ENCODE data around the gene VILL.

VILL gene

DNA sequence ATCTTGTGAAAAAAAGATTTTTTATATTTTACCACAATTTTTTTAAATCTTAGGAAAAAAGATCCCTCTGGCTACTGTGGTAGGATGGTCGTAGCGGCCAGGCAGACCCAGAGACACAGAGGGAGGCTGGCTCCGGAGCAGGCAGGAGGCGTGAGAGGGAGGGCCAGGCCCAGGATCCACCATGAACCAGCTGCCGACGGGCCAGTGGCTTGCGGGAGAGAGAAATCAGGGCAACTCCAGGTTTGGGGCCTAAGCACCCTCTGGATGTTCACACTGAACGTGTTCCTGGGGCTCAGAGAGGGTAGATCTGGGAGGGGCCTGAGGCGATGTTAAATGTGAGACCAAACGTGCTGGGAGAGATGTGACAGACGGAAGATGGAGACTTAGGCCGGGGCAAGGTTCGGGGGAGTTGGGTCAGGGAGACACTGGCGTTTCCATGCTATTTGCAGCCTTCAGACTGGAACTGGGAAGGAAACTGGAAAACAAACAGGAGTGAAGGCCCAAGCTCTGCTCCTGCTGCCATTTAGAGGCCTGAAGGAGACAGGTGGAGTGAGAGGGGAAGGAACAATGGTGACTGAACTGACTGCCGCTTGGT is 1.6 kb upstream of the VILL start:
- Histone ChIP-seq H3K9me3 (ENCODE audit: severe bottlenecking) (no peaks in the 10 kb centered on the region), H3K36me3 (no peaks in the 10 kb centered on the region), H3K27me3 (ENCODE audit: insufficient read depth, low read depth, severe bottlenecking) (no peaks in the 10 kb centered on the region), H3K4me3 (ENCODE audit: low read depth, low read length) (no peak overlapping the region), H3K27ac (no peak overlapping the region)
- DNase-seq: no peak
- TF ChIP-seq CTCF (IDR thresholded peaks at IDR 0.05; ENCODE audit: low read depth, low read length): no peak

DNA sequence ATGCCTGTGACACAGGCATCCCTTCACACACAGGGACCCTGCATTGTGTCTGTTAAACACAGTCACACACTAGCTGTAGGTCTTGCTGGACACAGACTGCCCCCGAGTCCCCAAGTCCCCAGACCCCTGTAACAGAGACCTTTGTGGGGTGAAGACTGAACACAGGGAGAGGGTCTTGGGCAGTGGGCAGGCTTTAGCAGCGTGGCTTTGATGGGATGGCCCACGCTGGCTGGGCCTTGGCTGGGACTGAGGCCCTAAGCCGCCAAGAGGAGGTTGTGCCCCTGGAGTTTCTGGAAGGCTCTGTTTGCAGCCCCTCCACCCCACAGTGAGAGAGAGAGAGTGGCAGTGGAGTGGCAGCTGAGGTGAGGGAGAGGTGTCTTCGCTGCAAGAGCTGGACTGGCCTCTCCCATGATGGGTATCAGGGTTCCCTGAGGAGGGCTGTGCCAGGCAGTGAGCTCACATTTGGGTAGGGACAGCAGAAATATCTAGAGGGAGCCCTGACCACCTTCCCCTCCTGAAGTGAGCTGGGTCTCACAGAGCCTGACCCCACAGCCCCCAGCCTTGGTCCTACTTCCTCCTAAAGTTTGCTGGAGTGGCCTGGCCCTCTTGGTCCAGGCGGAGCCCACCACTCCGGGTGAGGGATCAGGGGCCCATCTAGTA is 635 bp upstream of the VILL start:
- H3K4me3 ChIP-seq (ENCODE audit: low read depth, low read length): no peak overlapping the region
- TF ChIP-seq CTCF (IDR thresholded peaks at IDR 0.05; ENCODE audit: low read depth, low read length): no peak

GRCh38 chr3:37991109-37991508 is 523 bp downstream of the VILL start:
- H3K4me3 ChIP-seq (ENCODE audit: low read depth, low read length): no peak overlapping the region

More for the DNA sequence above, 635 bp upstream of the VILL start:
- DNase-seq: no peak
- Histone ChIP-seq H3K9me3 (ENCODE audit: severe bottlenecking) (no peaks in the 10 kb centered on the region), H3K27ac (no peak overlapping the region), H3K27me3 (ENCODE audit: insufficient read depth, low read depth, severe bottlenecking) (no peaks in the 10 kb centered on the region), H3K36me3 (no peaks in the 10 kb centered on the region)

GRCh38 chr3:37991823-37992222 is 1.2 kb downstream of the VILL start:
- no peaks in the 10 kb centered on the region for H3K9me3 ChIP-seq (ENCODE audit: severe bottlenecking)
- no peak overlapping the region for H3K27ac ChIP-seq
- H3K4me3 ChIP-seq (ENCODE audit: low read depth, low read length): no peak overlapping the region
- no peak for DNase-seq
- no peaks in the 10 kb centered on the region for H3K36me3 ChIP-seq
- H3K27me3 ChIP-seq (ENCODE audit: insufficient read depth, low read depth, severe bottlenecking): no peaks in the 10 kb centered on the region
- TF ChIP-seq CTCF (IDR thresholded peaks at IDR 0.05; ENCODE audit: low read depth, low read length): no peak

More at GRCh38 chr3:37991109-37991508, 523 bp downstream of the VILL start:
- no peak for DNase-seq
- H3K27me3 ChIP-seq (ENCODE audit: insufficient read depth, low read depth, severe bottlenecking): no peaks in the 10 kb centered on the region
- no peak overlapping the region for H3K27ac ChIP-seq
- H3K9me3 ChIP-seq (ENCODE audit: severe bottlenecking): no peaks in the 10 kb centered on the region
- no peaks in the 10 kb centered on the region for H3K36me3 ChIP-seq
- no peak for TF ChIP-seq CTCF (IDR thresholded peaks at IDR 0.05; ENCODE audit: low read depth, low read length)

GRCh38 chr3:37992271-37993066 is 1.9 kb downstream of the VILL start:
- Histone ChIP-seq H3K36me3 (no peaks in the 10 kb centered on the region), H3K27ac (no peak overlapping the region), H3K27me3 (ENCODE audit: insufficient read depth, low read depth, severe bottlenecking) (no peaks in the 10 kb centered on the region), H3K9me3 (ENCODE audit: severe bottlenecking) (no peaks in the 10 kb centered on the region), H3K4me3 (ENCODE audit: low read depth, low read length) (no peak overlapping the region)
- DNase-seq: no peak
- TF ChIP-seq CTCF (IDR thresholded peaks at IDR 0.05; ENCODE audit: low read depth, low read length): no peak
